ENCODE measurements around the gene RNF144A. TPM values are rescaled to one million over a fixed set of nuclear protein-coding genes. Genes with fewer than 3 reads are reported as not detected.

The RNF144A gene
- total RNA-seq, 1 experiment from 2014 or later: 10.6 TPM

GRCh38 chr2:6905668-6906067 is 11.5 kb upstream of the RNF144A start:
- no peaks in the 10 kb centered on the region for H3K79me2 ChIP-seq (ENCODE audit: insufficient read depth, low read length)
- WGBS (ENCODE audit: extremely low coverage, insufficient read length, low lambda C conversion rate): no CpG with 5 or more reads among the region's 1 CpG
- H3K9ac ChIP-seq (ENCODE audit: extremely low read depth, insufficient read length, low read length): no peak overlapping the region
- H3K9me3 ChIP-seq (ENCODE audit: control insufficient read depth, low read depth, low read length): no peaks in the 10 kb centered on the region
- no peak overlapping the region for H2BK15ac ChIP-seq (ENCODE audit: low read depth, low read length)
- no peak overlapping the region for H2AFZ ChIP-seq (ENCODE audit: low read length)
- Mint-ChIP-seq H3K27ac (no peak overlapping the region), H3K9me3 (peaks cover 14 to 19% of the 10 kb centered on the region in 2 experiments), H3K27me3 (ENCODE audit: low read depth) (peaks cover 7% of the 10 kb centered on the region), H3K4me1 (no peaks in the 10 kb centered on the region), H3K36me3 (ENCODE audit: insufficient read depth in 1 of 3, low read depth in 3 of 3) (peaks cover 0 to 6% (median 3%) of the 10 kb centered on the region in 3 experiments; a peak in 4 of 7 replicates), H3K4me3 (no peak overlapping the region)
- no peak overlapping the region for H3K23ac ChIP-seq (ENCODE audit: insufficient read length, low read depth, low read length)
- no peak overlapping the region for H4K5ac ChIP-seq (ENCODE audit: insufficient read length, low read depth, low read length)
- H3K14ac ChIP-seq (ENCODE audit: insufficient read depth, low read length): no peak overlapping the region
- TF ChIP-seq CTCF (conservative IDR thresholded peaks at IDR 0.05): no peak
- H2BK120ac ChIP-seq (ENCODE audit: low read depth, low read length, poor library complexity, severe bottlenecking): no peak overlapping the region
- H3K18ac ChIP-seq (ENCODE audit: insufficient read length, low read depth, low read length): no peak overlapping the region
- H4K8ac ChIP-seq (replicated peaks; ENCODE audit: insufficient read length, low read depth, low read length): no peak overlapping the region
- H2BK20ac ChIP-seq (ENCODE audit: low read depth, low read length, poor library complexity, severe bottlenecking): no peak overlapping the region
- H3K23me2 ChIP-seq (ENCODE audit: insufficient read length, low read depth, low read length, poor library complexity, severe bottlenecking): no peaks in the 10 kb centered on the region
- H4K91ac ChIP-seq (ENCODE audit: insufficient read length, low read depth, low read length): no peak overlapping the region
- no peak overlapping the region for H3K4ac ChIP-seq (ENCODE audit: low read depth, low read length)
- no peak for DNase-seq
- H3K27me3 ChIP-seq (ENCODE audit: insufficient read depth, low read length): no peaks in the 10 kb centered on the region
- H3K27ac ChIP-seq (ENCODE audit: insufficient read length, low read depth, low read length): no peak overlapping the region
- H2BK12ac ChIP-seq (ENCODE audit: insufficient read length, low read depth, low read length): no peak overlapping the region
- H3K4me1 ChIP-seq (ENCODE audit: insufficient read depth, low read length): no peaks in the 10 kb centered on the region
- no peak overlapping the region for H2BK5ac ChIP-seq (ENCODE audit: insufficient read length, low read length)
- no peaks in the 10 kb centered on the region for H4K20me1 ChIP-seq (ENCODE audit: control insufficient read depth, insufficient read depth, insufficient read length)
- H3T11ph ChIP-seq (ENCODE audit: low read length): no peak overlapping the region
- H3K56ac ChIP-seq (ENCODE audit: insufficient read length, low read depth, low read length): no peak overlapping the region
- no peak overlapping the region for H3K4me2 ChIP-seq (ENCODE audit: insufficient read depth, insufficient read length, low read length)
- H2AK5ac ChIP-seq (ENCODE audit: insufficient read length, low read length): no peak overlapping the region
- no peaks in the 10 kb centered on the region for H3K79me1 ChIP-seq (ENCODE audit: insufficient read depth, low read depth, low read length, poor library complexity, severe bottlenecking)

Data from H9 (cell line).